Osteoblast (primary cell): ENCODE data around the gene TRIM24. TPM values are rescaled to one million over a fixed set of nuclear protein-coding genes. Genes with fewer than 3 reads are reported as not detected.

Experiments used
- DNase-seq: peaks from one replicate; pipeline ENCODE4 v3.0.0; 2011; ENCODE audit warnings: low spot score, mixed read lengths; ENCODE audit not compliant: insufficient read length; ENCODE audit errors: missing footprints
- H2AFZ ChIP-seq: 2 replicates; pipeline ENCODE4 v1.6.0; 2011; ENCODE audit warnings: mild to moderate bottlenecking, low read length
- H3K27ac ChIP-seq: 2 replicates; pipeline ENCODE4 v1.5.1; 2011; ENCODE audit warnings: mild to moderate bottlenecking, low read depth, low read length, moderate library complexity
- H3K27me3 ChIP-seq: 2 replicates; pipeline ENCODE4 v1.6.0; 2012; ENCODE audit warnings: mild to moderate bottlenecking, control low read depth, inconsistent platforms, low read length, moderate library complexity; ENCODE audit not compliant: insufficient read depth
- H3K36me3 ChIP-seq: 2 replicates; pipeline ENCODE4 v1.5.1; 2011; ENCODE audit warnings: mild to moderate bottlenecking, low read length, control low read depth, moderate library complexity; ENCODE audit not compliant: insufficient read depth
- H3K4me1 ChIP-seq: 2 replicates; pipeline ENCODE4 v1.5.1; 2011; ENCODE audit warnings: mild to moderate bottlenecking, low read length, control low read depth, moderate library complexity; ENCODE audit not compliant: insufficient read depth
- H3K4me2 ChIP-seq: 2 replicates; pipeline ENCODE4 v1.6.0; 2011; ENCODE audit warnings: mild to moderate bottlenecking, low read length; ENCODE audit not compliant: insufficient read depth
- H3K4me3 ChIP-seq: fragments of 200-600 bp; sonication (generic); 3 replicates; pipeline ENCODE4 v1.5.1; 2012; ENCODE audit warnings: mild to moderate bottlenecking, low read length, inconsistent platforms; ENCODE audit not compliant: insufficient read depth
- H3K79me2 ChIP-seq: 2 replicates; pipeline ENCODE4 v1.6.0; 2012; ENCODE audit warnings: mild to moderate bottlenecking, low read length, control low read depth, inconsistent platforms; ENCODE audit not compliant: insufficient read depth
- H3K9me3 ChIP-seq: 2 replicates; pipeline ENCODE4 v1.5.1; 2011; ENCODE audit warnings: low read depth, low read length, control low read depth
- H4K20me1 ChIP-seq: 2 replicates; pipeline ENCODE4 v1.6.0; 2012; ENCODE audit warnings: mild to moderate bottlenecking, low read length, control low read depth; ENCODE audit not compliant: insufficient read depth
- total RNA-seq: library from RNA; depleted of rRNA; stranded (reverse); fragments of >200 nt; gene quantifications from 2 replicates; pipeline ENCODE4 v1.2.3, GENCODE V29; 2012
- TF ChIP-seq, protein P1 (sequence below): IDR thresholded peaks from 2 replicates; pipeline ENCODE4 v1.5.1; 2011; ENCODE audit warnings: mild to moderate bottlenecking, low read depth, low read length, moderate library complexity; ENCODE audit errors: extremely low read depth

TRIM24 gene
- total RNA-seq, 1 donor = 8.0 TPM

DNA sequence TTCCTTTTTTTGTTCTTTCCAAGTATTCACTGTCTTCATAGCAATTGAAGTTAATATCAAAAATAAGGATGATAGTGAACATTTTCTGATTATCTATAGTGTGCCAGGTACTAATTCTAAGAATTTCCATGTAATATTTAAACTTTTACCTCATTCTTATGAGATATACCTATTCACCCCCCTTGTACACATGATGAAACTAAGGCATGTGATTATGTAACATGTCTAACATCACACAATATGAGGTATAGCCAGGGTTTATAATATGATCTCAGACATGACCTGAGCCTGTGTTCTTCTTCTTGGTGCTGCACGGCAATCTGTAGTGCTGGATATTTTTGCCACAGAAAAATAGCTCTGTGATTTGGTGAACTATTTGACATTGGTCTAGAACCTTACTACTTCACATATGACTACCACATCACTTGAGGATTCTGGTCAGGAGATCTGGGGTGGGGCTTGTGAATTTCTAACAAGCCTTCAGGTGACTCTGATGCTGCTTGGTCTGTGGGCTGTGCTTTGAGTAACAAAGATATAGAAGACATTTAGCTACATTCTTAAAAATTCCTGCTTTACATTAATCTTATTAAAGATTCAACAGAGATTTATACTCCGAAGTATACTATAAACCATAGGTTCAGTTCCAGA is 79.1 kb downstream of the TRIM24 start:
- Histone ChIP-seq H3K27me3 (no peaks in the 10 kb centered on the region), H3K4me1 (no peaks in the 10 kb centered on the region), H3K27ac (no peak overlapping the region), H3K4me2 (no peak overlapping the region), H3K9me3 (no peaks in the 10 kb centered on the region), H3K36me3 (no peaks in the 10 kb centered on the region), H3K4me3 (no peak overlapping the region), H2AFZ (no peak overlapping the region), H4K20me1 (peaks cover 2% of the 10 kb centered on the region), H3K79me2 (no peaks in the 10 kb centered on the region)
- TF ChIP-seq, protein P1, sequence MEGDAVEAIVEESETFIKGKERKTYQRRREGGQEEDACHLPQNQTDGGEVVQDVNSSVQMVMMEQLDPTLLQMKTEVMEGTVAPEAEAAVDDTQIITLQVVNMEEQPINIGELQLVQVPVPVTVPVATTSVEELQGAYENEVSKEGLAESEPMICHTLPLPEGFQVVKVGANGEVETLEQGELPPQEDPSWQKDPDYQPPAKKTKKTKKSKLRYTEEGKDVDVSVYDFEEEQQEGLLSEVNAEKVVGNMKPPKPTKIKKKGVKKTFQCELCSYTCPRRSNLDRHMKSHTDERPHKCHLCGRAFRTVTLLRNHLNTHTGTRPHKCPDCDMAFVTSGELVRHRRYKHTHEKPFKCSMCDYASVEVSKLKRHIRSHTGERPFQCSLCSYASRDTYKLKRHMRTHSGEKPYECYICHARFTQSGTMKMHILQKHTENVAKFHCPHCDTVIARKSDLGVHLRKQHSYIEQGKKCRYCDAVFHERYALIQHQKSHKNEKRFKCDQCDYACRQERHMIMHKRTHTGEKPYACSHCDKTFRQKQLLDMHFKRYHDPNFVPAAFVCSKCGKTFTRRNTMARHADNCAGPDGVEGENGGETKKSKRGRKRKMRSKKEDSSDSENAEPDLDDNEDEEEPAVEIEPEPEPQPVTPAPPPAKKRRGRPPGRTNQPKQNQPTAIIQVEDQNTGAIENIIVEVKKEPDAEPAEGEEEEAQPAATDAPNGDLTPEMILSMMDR = no peak
- peak; percentile 37 for DNase-seq

GRCh38 chr7:138542183-138542582 is 82.1 kb downstream of the TRIM24 start:
- H3K27me3 ChIP-seq = no peaks in the 10 kb centered on the region
- no peak overlapping the region for H3K4me3 ChIP-seq
- DNase-seq = no peak
- no peaks in the 10 kb centered on the region for H3K36me3 ChIP-seq
- H3K4me1 ChIP-seq = no peaks in the 10 kb centered on the region
- H2AFZ ChIP-seq = no peak overlapping the region
- H4K20me1 ChIP-seq = peaks cover 2% of the 10 kb centered on the region
- no peaks in the 10 kb centered on the region for H3K9me3 ChIP-seq
- no peak overlapping the region for H3K27ac ChIP-seq
- TF ChIP-seq, protein P1 = no peak
- H3K79me2 ChIP-seq = no peaks in the 10 kb centered on the region
- H3K4me2 ChIP-seq = no peak overlapping the region

- TF ChIP-seq, protein P1 = no peak
- Histone ChIP-seq H4K20me1 (peaks cover 2% of the 10 kb centered on the region), H3K4me2 (no peak overlapping the region), H3K4me3 (no peak overlapping the region), H3K4me1 (no peaks in the 10 kb centered on the region), H3K36me3 (no peaks in the 10 kb centered on the region), H2AFZ (no peak overlapping the region), H3K27ac (no peak overlapping the region), H3K79me2 (no peaks in the 10 kb centered on the region), H3K27me3 (no peaks in the 10 kb centered on the region), H3K9me3 (no peaks in the 10 kb centered on the region)
- DNase-seq = no peak
These were observed 83.7 kb downstream of the TRIM24 start for GRCh38 chr7:138543739-138544138.

DNA sequence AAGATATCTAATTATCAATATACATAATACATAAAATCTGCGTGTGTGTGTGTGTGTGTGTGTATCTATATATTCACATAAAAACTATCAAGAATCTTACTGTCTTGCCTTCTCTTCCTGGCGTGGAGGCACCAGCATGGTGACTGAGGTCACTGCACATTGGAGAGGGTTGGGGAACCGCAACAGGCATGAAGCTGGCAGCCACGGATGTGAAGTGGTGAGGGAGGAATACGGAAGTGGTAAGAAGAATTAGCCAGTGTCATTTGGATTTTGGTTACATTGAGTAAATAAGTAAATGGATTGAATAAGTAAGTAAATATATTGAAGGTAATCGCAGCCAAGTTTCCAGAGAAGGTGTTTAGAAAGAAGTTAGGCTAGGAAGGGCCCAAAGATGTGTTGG is 85.1 kb downstream of the TRIM24 start:
- Histone ChIP-seq H3K36me3 (no peaks in the 10 kb centered on the region), H3K27me3 (no peaks in the 10 kb centered on the region), H4K20me1 (no peaks in the 10 kb centered on the region), H2AFZ (no peak overlapping the region), H3K4me2 (no peak overlapping the region), H3K27ac (no peak overlapping the region), H3K4me3 (no peak overlapping the region), H3K4me1 (no peaks in the 10 kb centered on the region), H3K9me3 (no peaks in the 10 kb centered on the region), H3K79me2 (no peaks in the 10 kb centered on the region)
- TF ChIP-seq, protein P1 = no peak
- DNase-seq = no peak
